ENCODE measurements around the gene COQ3.

COQ3 gene

DNA sequence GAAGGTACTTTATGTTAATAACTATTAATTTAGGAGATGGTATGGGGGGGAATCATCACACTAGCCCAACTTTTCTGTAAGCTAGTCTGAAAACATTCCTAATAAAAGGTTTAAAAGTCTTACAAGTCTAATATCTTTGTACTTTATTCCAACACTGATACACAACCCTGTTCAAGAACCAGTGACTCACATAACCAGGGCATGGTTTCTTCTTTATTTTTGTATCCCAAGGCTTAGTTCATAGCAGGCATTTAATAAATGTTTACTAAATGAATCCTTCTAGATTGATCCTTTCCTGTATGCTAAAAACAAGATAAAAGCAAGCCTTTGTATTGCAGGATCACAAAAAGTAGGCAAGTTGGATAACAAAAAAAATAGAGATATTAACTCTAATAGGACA is 21.5 kb upstream of the COQ3 start:
- peaks cover 99% of the 10 kb centered on the region for H3K79me2 ChIP-seq (ENCODE audit: insufficient read depth, low read length)
- H3K27ac ChIP-seq (ENCODE audit: low read depth, low read length): no peak overlapping the region
- no peak overlapping the region for H3K9ac ChIP-seq (ENCODE audit: low read length)
- H3K4me2 ChIP-seq (ENCODE audit: low read depth, low read length, poor library complexity, severe bottlenecking): no peak overlapping the region
- H4K20me1 ChIP-seq (ENCODE audit: low read depth, low read length): peaks cover 53% of the 10 kb centered on the region
- TF ChIP-seq EZH2phosphoT487 (conservative IDR thresholded peaks at IDR 0.05; ENCODE audit: low read length): no peak
- TF ChIP-seq, protein P1, sequence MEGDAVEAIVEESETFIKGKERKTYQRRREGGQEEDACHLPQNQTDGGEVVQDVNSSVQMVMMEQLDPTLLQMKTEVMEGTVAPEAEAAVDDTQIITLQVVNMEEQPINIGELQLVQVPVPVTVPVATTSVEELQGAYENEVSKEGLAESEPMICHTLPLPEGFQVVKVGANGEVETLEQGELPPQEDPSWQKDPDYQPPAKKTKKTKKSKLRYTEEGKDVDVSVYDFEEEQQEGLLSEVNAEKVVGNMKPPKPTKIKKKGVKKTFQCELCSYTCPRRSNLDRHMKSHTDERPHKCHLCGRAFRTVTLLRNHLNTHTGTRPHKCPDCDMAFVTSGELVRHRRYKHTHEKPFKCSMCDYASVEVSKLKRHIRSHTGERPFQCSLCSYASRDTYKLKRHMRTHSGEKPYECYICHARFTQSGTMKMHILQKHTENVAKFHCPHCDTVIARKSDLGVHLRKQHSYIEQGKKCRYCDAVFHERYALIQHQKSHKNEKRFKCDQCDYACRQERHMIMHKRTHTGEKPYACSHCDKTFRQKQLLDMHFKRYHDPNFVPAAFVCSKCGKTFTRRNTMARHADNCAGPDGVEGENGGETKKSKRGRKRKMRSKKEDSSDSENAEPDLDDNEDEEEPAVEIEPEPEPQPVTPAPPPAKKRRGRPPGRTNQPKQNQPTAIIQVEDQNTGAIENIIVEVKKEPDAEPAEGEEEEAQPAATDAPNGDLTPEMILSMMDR (IDR thresholded peaks at IDR 0.05; ENCODE audit: insufficient read depth, low read length, poor library complexity, severe bottlenecking): no peak
- no peaks in the 10 kb centered on the region for H3K9me2 ChIP-seq (replicated peaks; ENCODE audit: insufficient read depth, low read length)
- H3K36me3 ChIP-seq (ENCODE audit: low read length): peaks cover 38% of the 10 kb centered on the region
- no peaks in the 10 kb centered on the region; the same call in 1 of the 2 replicates for H3F3A ChIP-seq (ENCODE audit: insufficient read depth)
- H3K9me3 ChIP-seq (ENCODE audit: insufficient read depth, low read length): no peaks in the 10 kb centered on the region
- no peak overlapping the region for H2AFZ ChIP-seq (ENCODE audit: low read depth, low read length, severe bottlenecking)
- no peaks in the 10 kb centered on the region for H3K27me3 ChIP-seq (ENCODE audit: low read length)
- H3K4me3 ChIP-seq (ENCODE audit: insufficient read depth, low read length, poor library complexity, severe bottlenecking): no peak overlapping the region

GRCh38 chr6:99412065-99412464 is 18.1 kb upstream of the COQ3 start:
- Histone ChIP-seq H3K36me3 (ENCODE audit: low read length) (peaks cover 71% of the 10 kb centered on the region), H3K27ac (ENCODE audit: low read depth, low read length) (no peak overlapping the region), H3K79me2 (ENCODE audit: insufficient read depth, low read length) (peaks cover 74% of the 10 kb centered on the region), H3K9me3 (ENCODE audit: insufficient read depth, low read length) (no peaks in the 10 kb centered on the region), H4K20me1 (ENCODE audit: low read depth, low read length) (peaks cover 46% of the 10 kb centered on the region), H3K4me3 (ENCODE audit: insufficient read depth, low read length, poor library complexity, severe bottlenecking) (no peak overlapping the region), H3K27me3 (ENCODE audit: low read length) (no peaks in the 10 kb centered on the region), H3K9ac (ENCODE audit: low read length) (no peak overlapping the region), H3K9me2 (replicated peaks; ENCODE audit: insufficient read depth, low read length) (no peaks in the 10 kb centered on the region), H3K4me2 (ENCODE audit: low read depth, low read length, poor library complexity, severe bottlenecking) (no peak overlapping the region), H2AFZ (ENCODE audit: low read depth, low read length, severe bottlenecking) (no peak overlapping the region), H3F3A (ENCODE audit: insufficient read depth) (peaks cover 5% of the 10 kb centered on the region; the same call in 1 of the 2 replicates)
- TF ChIP-seq, protein P1 (IDR thresholded peaks at IDR 0.05; ENCODE audit: insufficient read depth, low read length, poor library complexity, severe bottlenecking): no peak
- no peak for TF ChIP-seq EZH2phosphoT487 (conservative IDR thresholded peaks at IDR 0.05; ENCODE audit: low read length)

DNA sequence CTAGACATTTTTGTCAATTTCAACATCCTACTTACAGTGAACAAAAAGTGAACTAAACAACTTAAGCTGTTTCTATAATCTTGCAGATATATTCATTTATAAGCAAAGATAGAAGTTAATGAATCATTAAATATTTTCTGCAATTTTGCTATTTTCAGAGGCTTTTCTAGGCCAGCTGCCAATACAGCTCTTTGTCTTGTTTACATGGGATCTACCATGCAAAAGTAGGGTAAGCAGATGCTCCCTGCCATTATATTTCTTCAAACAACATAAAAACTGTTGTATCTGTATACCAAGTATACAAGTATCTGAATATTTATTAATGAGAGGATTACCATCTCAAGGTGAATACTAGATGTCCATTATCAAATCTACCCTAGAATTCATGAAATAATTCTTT is 15.7 kb upstream of the COQ3 start:
- no peak for TF ChIP-seq EZH2phosphoT487 (conservative IDR thresholded peaks at IDR 0.05; ENCODE audit: low read length)
- TF ChIP-seq, protein P1 (IDR thresholded peaks at IDR 0.05; ENCODE audit: insufficient read depth, low read length, poor library complexity, severe bottlenecking): no peak
- no peak overlapping the region for H2AFZ ChIP-seq (ENCODE audit: low read depth, low read length, severe bottlenecking)
- H3K36me3 ChIP-seq (ENCODE audit: low read length): peaks cover 75% of the 10 kb centered on the region
- peaks cover 25% of the 10 kb centered on the region for H4K20me1 ChIP-seq (ENCODE audit: low read depth, low read length)
- H3K27me3 ChIP-seq (ENCODE audit: low read length): no peaks in the 10 kb centered on the region
- H3K9me3 ChIP-seq (ENCODE audit: insufficient read depth, low read length): no peaks in the 10 kb centered on the region
- no peak overlapping the region for H3K9ac ChIP-seq (ENCODE audit: low read length)
- H3K79me2 ChIP-seq (ENCODE audit: insufficient read depth, low read length): peaks cover 50% of the 10 kb centered on the region
- no peak overlapping the region for H3K4me2 ChIP-seq (ENCODE audit: low read depth, low read length, poor library complexity, severe bottlenecking)
- peaks cover 5% of the 10 kb centered on the region; the same call in 1 of the 2 replicates for H3F3A ChIP-seq (ENCODE audit: insufficient read depth)
- H3K4me3 ChIP-seq (ENCODE audit: insufficient read depth, low read length, poor library complexity, severe bottlenecking): no peak overlapping the region
- H3K27ac ChIP-seq (ENCODE audit: low read depth, low read length): no peak overlapping the region
- H3K9me2 ChIP-seq (replicated peaks; ENCODE audit: insufficient read depth, low read length): no peaks in the 10 kb centered on the region

Data from SU-DHL-6 (cell line).